ENCODE measurements around the gene FHIT.

Gene FHIT

GRCh38 chr3:60330107-60330506 lies 921.1 kb downstream of the FHIT start:
- no peaks in the 10 kb centered on the region for H3K4me1 ChIP-seq (ENCODE audit: control insufficient read depth, insufficient read depth, low read length)
- H3K27ac ChIP-seq (ENCODE audit: low read depth, low read length): no peak overlapping the region
- H3K9ac ChIP-seq (ENCODE audit: low read length): no peak overlapping the region
- H3K27me3 ChIP-seq (ENCODE audit: control insufficient read depth, insufficient read depth, low read length): no peaks in the 10 kb centered on the region
- no peaks in the 10 kb centered on the region for H3K36me3 ChIP-seq (ENCODE audit: control insufficient read depth, insufficient read depth, low read length)
- H3K4me3 ChIP-seq (ENCODE audit: low read length): no peak overlapping the region

- Histone ChIP-seq H3K36me3 (ENCODE audit: control insufficient read depth, insufficient read depth, low read length) (no peaks in the 10 kb centered on the region), H3K27me3 (ENCODE audit: control insufficient read depth, insufficient read depth, low read length) (no peaks in the 10 kb centered on the region), H3K27ac (ENCODE audit: low read depth, low read length) (no peak overlapping the region), H3K4me1 (ENCODE audit: control insufficient read depth, insufficient read depth, low read length) (no peaks in the 10 kb centered on the region), H3K4me3 (ENCODE audit: low read length) (no peak overlapping the region), H3K9ac (ENCODE audit: low read length) (no peak overlapping the region)
Observed at GRCh38 chr3:60325610-60326170, 925.6 kb downstream of the FHIT start.

- Histone ChIP-seq H3K27ac (ENCODE audit: low read depth, low read length) (no peak overlapping the region), H3K27me3 (ENCODE audit: control insufficient read depth, insufficient read depth, low read length) (no peaks in the 10 kb centered on the region), H3K4me3 (ENCODE audit: low read length) (no peak overlapping the region), H3K4me1 (ENCODE audit: control insufficient read depth, insufficient read depth, low read length) (no peaks in the 10 kb centered on the region), H3K36me3 (ENCODE audit: control insufficient read depth, insufficient read depth, low read length) (no peaks in the 10 kb centered on the region), H3K9ac (ENCODE audit: low read length) (no peak overlapping the region)
Observed at GRCh38 chr3:60323651-60324050, 927.6 kb downstream of the FHIT start.

GRCh38 chr3:60323180-60323579 lies 928.1 kb downstream of the FHIT start:
- Histone ChIP-seq H3K36me3 (ENCODE audit: control insufficient read depth, insufficient read depth, low read length) (no peaks in the 10 kb centered on the region), H3K4me3 (ENCODE audit: low read length) (no peak overlapping the region), H3K27me3 (ENCODE audit: control insufficient read depth, insufficient read depth, low read length) (no peaks in the 10 kb centered on the region), H3K27ac (ENCODE audit: low read depth, low read length) (no peak overlapping the region), H3K4me1 (ENCODE audit: control insufficient read depth, insufficient read depth, low read length) (no peaks in the 10 kb centered on the region), H3K9ac (ENCODE audit: low read length) (no peak overlapping the region)

DNA sequence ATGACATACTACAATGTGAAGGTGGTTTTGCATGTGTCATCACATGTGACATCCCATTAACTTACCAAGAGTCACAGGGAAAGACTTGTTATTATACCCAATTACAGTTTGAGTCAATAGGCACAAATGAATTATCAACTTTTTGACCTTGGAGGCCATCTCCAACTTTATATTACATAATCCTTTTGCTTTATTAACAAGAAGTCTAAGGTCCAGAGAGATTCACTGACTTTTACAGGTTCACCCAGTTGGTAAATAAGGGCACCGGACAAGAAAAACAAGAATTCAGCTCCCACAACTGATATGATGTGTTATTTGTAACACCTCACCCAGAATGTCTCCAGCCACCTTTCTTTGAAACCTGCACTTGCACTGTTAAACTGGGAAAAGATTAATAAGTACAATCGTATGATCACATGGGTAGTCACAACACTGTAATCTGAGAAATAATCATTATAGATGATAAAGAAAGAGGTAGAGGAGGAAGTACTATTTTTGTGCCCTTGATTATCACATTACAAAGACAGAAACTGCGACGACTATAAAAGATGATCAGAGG lies 928.9 kb downstream of the FHIT start:
- H3K36me3 ChIP-seq (ENCODE audit: control insufficient read depth, insufficient read depth, low read length): no peaks in the 10 kb centered on the region
- no peaks in the 10 kb centered on the region for H3K27me3 ChIP-seq (ENCODE audit: control insufficient read depth, insufficient read depth, low read length)
- H3K27ac ChIP-seq (ENCODE audit: low read depth, low read length): no peak overlapping the region
- no peak overlapping the region for H3K4me3 ChIP-seq (ENCODE audit: low read length)
- H3K9ac ChIP-seq (ENCODE audit: low read length): no peak overlapping the region
- no peaks in the 10 kb centered on the region for H3K4me1 ChIP-seq (ENCODE audit: control insufficient read depth, insufficient read depth, low read length)

- Histone ChIP-seq H3K27ac (ENCODE audit: low read depth, low read length) (no peak overlapping the region), H3K27me3 (ENCODE audit: control insufficient read depth, insufficient read depth, low read length) (no peaks in the 10 kb centered on the region), H3K4me1 (ENCODE audit: control insufficient read depth, insufficient read depth, low read length) (no peaks in the 10 kb centered on the region), H3K9ac (ENCODE audit: low read length) (no peak overlapping the region), H3K4me3 (ENCODE audit: low read length) (no peak overlapping the region), H3K36me3 (ENCODE audit: control insufficient read depth, insufficient read depth, low read length) (no peaks in the 10 kb centered on the region)
Observed at GRCh38 chr3:60319179-60319858, 931.9 kb downstream of the FHIT start.

DNA sequence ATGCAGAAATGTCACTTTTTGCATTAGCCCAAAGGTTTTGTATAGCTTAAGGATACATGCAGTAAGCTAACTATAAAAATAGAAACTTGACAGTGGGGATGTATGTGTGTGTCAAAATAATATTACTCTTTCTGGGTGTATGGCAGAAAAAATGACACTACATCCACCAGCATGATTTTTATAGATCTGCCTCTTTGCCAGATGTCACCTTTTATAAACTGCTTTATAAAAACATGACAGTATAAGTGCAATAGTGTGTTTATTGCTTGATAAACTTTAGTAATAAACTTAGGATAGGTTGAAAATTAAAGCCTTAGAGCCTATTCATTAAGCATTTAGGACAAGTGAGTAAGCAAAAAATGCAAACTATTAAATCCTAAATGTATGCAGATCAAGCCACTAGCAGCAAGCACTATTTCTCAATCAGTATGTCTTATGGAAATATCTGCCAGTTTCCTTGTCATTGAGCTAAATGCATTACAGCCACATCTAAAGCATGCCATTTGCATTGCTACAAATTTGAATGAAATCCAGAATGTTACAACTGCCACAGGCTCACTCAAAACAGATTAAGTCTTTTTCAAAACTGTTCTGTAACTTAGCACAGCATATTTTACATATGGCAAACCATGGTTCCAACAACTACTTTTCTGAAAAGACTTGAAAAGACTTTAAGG lies 935.0 kb downstream of the FHIT start:
- no peaks in the 10 kb centered on the region for H3K36me3 ChIP-seq (ENCODE audit: control insufficient read depth, insufficient read depth, low read length)
- H3K4me1 ChIP-seq (ENCODE audit: control insufficient read depth, insufficient read depth, low read length): no peaks in the 10 kb centered on the region
- H3K9ac ChIP-seq (ENCODE audit: low read length): no peak overlapping the region
- H3K4me3 ChIP-seq (ENCODE audit: low read length): no peak overlapping the region
- no peak overlapping the region for H3K27ac ChIP-seq (ENCODE audit: low read depth, low read length)
- no peaks in the 10 kb centered on the region for H3K27me3 ChIP-seq (ENCODE audit: control insufficient read depth, insufficient read depth, low read length)

DNA sequence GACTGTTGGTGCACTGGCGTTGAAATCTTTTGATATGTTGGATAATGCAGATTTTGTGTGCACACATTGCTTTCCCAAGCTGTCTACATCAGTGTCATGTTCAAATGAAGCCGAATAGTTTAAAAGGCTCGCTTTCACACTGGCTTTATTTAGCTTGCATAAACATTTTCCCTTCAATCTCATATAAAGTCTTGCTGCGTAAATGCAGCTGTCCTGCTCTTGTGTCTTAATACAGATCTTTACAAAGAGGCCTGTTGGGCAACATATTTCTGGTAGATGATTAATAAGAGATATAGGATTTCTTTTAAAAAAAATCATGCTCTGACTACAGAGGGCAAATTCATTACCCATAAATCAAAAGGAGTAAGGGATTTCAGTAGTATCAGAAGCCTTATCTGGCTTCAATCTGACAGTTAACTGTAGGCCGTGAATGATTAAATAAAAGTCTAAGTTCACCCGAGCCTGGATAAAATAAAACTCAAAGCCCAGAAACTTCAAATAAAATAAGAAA lies 937.2 kb downstream of the FHIT start:
- Histone ChIP-seq H3K4me3 (ENCODE audit: low read length) (no peak overlapping the region), H3K36me3 (ENCODE audit: control insufficient read depth, insufficient read depth, low read length) (no peaks in the 10 kb centered on the region), H3K27me3 (ENCODE audit: control insufficient read depth, insufficient read depth, low read length) (no peaks in the 10 kb centered on the region), H3K4me1 (ENCODE audit: control insufficient read depth, insufficient read depth, low read length) (no peaks in the 10 kb centered on the region), H3K9ac (ENCODE audit: low read length) (no peak overlapping the region), H3K27ac (ENCODE audit: low read depth, low read length) (no peak overlapping the region)

- no peaks in the 10 kb centered on the region for H3K36me3 ChIP-seq (ENCODE audit: control insufficient read depth, insufficient read depth, low read length)
- H3K27me3 ChIP-seq (ENCODE audit: control insufficient read depth, insufficient read depth, low read length): no peaks in the 10 kb centered on the region
- no peak overlapping the region for H3K9ac ChIP-seq (ENCODE audit: low read length)
- no peak overlapping the region for H3K27ac ChIP-seq (ENCODE audit: low read depth, low read length)
- no peak overlapping the region for H3K4me3 ChIP-seq (ENCODE audit: low read length)
- no peaks in the 10 kb centered on the region for H3K4me1 ChIP-seq (ENCODE audit: control insufficient read depth, insufficient read depth, low read length)
Observed at GRCh38 chr3:60313231-60313798, 937.9 kb downstream of the FHIT start.

DNA sequence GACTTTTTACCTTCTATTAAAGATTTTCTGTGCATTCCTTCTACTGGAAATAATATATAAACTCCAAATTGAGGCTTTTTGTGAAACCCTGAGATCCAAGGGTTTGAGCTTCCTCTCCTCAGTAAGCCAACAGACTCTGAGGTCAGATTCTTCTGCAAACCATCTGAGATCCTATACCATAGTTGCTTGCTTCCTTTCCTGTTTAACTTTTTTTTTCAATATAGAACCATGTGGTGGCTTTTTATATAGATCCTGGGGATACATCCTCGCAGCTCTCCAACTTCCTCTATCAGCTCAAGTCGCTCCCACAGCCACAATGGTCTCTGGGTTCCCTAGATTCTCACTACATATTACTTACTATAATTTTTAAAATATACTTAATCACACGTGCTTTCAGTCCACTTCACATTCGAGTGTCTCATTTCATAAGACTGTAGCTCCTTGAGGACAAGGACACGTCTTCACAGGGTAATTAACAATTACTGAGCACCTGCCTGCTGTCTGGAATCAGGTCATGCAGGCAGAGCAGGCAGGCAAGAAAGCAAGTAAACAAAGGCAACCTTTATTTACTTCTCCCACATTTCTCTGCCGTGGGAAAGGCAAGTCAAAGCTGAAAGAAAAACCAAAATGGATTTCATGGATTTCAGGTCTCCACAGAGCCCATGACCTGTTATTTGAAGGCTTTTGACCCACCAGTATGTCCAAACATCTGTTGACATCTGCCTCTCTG lies 941.5 kb downstream of the FHIT start:
- H3K4me1 ChIP-seq (ENCODE audit: control insufficient read depth, insufficient read depth, low read length): no peaks in the 10 kb centered on the region
- no peak overlapping the region for H3K9ac ChIP-seq (ENCODE audit: low read length)
- H3K27ac ChIP-seq (ENCODE audit: low read depth, low read length): no peak overlapping the region
- no peaks in the 10 kb centered on the region for H3K36me3 ChIP-seq (ENCODE audit: control insufficient read depth, insufficient read depth, low read length)
- no peak overlapping the region for H3K4me3 ChIP-seq (ENCODE audit: low read length)
- H3K27me3 ChIP-seq (ENCODE audit: control insufficient read depth, insufficient read depth, low read length): no peaks in the 10 kb centered on the region

DNA sequence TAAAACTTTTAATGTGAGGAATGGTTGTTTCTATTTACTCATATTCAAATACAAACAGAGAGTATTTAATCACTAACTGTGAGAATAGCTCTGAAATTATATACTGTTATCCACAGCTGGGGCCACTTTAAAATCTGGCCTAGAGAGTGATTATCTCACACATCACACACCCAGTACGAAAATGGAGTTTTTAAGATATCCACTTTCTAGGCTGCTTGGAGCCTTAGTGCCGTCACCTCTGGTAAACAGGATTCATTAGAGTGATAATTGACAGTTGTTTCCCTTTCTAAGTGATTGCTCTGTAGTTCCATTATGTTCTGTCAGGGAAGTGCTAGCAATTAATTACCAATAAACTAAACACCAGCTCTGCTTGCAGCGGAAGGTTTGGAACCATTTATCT lies 942.4 kb downstream of the FHIT start:
- Histone ChIP-seq H3K9ac (ENCODE audit: low read length) (no peak overlapping the region), H3K36me3 (ENCODE audit: control insufficient read depth, insufficient read depth, low read length) (no peaks in the 10 kb centered on the region), H3K27me3 (ENCODE audit: control insufficient read depth, insufficient read depth, low read length) (no peaks in the 10 kb centered on the region), H3K4me3 (ENCODE audit: low read length) (no peak overlapping the region), H3K27ac (ENCODE audit: low read depth, low read length) (no peak overlapping the region), H3K4me1 (ENCODE audit: control insufficient read depth, insufficient read depth, low read length) (no peaks in the 10 kb centered on the region)

Data from rectal smooth muscle tissue (tissue), 1 donor.